Endometrial microvascular endothelial cells (primary cell): Measurements from ENCODE around the gene DNAAF3. TPM values are rescaled to one million over a fixed set of nuclear protein-coding genes. Genes with fewer than 3 reads are reported as not detected.
"Not testable (repeated sequence)": the region's sequence is repeated elsewhere in the genome, so short reads cannot be mapped to it uniquely, and the experiment has no call there.

ENCODE experiments used
- in situ Hi-C: cut with HindIII; loops from 2 replicates; pipeline ENCODE4 v1.10.0; 2017; ENCODE audit warnings: low sequenced_read_pairs, low pct_unique_long_range_greater_than_20kb; ENCODE audit errors: inconsistent ontology term
- total RNA-seq: library from RNA; depleted of rRNA; stranded (reverse); fragments of >200 nt; gene quantifications from one replicate; pipeline ENCODE4 v1.2.3, GENCODE V29; 2015; ENCODE audit errors: inconsistent ontology term

DNAAF3 gene
- not detected for total RNA-seq

DNA sequence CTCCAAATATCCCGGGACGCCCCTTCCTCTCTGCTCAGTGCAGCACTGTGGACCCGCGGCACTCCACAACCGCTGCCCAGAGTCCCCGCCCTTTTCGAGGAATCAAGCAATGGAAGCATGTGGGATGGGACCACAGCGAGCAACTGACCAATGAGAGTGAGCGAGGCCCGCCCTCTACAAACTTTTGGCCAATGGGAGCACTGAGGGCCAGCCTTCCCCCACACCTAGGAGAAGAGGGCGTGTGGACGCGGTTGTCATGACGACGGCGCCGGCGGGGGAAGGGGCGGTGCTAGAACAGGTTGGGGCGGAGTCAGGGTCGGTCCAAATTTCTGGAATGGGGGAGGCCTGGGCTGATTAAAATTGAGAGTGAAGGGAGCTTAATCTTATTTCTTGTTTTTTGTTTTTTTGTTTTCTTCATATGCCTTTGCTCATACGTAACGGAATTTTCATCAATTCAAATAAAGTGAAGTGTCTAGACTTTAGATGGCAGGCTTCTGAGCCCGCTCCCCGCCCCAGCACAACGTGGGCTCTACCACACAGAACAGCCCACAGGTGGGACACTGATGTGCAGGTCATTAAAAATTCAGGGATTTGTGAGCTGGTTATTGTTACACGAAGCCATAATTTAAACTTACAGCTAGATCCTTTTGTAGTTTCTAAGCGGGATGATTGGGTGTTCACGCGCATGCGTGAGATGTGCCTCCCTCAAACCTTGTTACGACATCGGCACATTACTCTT lies at the start of gene DNAAF3:
Gene DNAAF3 (minus strand): TSS at position 84 of the 739 bp plus-strand sequence. CDS start 200 bp downstream, outside the sequence.
- in situ Hi-C loops: no loop called here

- in situ Hi-C loops: no loop called here
These were observed 47.1 kb upstream of the DNAAF3 start for GRCh38 chr19:55213547-55213946.

DNA sequence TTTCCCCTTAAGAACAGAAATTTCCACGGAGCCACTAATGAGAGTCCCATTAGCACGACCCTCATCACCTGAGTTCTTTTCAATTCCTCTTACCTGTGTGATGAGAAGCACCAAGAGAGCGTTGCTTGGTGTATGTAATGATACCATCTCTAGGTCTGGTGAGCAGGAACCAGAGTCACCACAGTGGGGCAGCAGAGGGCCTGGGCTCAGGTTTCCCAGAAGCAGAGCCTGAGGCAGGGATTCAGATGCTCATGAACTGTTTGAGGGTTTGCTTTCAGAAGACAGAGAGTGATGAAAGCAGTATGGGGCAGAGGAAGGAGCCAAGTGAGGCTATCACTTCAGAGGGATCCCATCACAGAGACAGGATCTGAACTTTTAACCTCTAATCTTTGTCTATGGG lies 46.0 kb upstream of the DNAAF3 start:
- in situ Hi-C loops: no loop called here

GRCh38 chr19:55209693-55210472 lies 43.5 kb upstream of the DNAAF3 start:
- in situ Hi-C loops: no loop called here

DNA sequence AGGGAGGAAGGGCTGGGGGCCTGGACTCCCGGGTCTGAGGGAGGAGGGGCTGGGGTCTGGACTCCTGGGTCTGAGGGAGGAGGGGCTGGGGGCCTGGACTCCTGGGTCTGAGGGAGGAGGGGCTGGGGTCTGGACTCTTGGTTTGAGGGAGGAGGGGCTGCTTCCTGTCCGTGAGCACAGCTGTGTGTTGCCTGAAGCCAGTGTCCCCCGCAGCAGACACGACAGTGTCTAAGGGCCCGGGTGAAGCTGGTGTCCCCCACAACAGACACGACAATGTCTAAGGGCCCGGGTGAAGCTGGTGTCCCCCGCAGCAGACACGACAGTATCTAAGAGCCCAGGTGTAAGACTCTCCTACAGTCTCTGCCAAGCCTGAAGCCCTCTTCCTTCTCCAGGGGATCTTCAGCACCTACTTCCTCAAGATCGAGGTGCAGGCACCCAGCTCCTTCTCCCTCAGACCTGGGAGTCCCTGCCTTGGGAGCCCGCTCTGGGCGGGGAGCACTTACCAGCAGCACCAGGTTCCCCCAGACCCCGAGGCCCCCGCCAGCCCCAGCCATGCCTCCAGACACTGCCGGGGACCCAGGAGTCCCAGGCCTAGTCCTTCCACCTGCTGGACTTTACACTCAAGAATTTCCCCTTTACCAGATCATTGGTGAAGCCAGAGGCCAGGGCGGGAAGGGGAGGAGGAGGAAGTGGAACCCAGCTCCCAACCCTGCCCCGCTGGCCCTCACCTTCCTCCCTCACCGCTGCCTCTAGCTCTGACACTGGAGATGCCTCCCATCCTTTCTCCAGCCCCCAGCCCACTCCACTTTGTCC lies 42.7 kb upstream of the DNAAF3 start, which contains the start of gene PTPRH:
Gene PTPRH (minus strand): TSS at position 622 of the 813 bp plus-strand sequence. CDS start 68 bp downstream, at position 554.
- in situ Hi-C loops: no loop called here

- in situ Hi-C loops: no loop called here
These were observed 40.5 kb upstream of the DNAAF3 start for GRCh38 chr19:55206664-55207500.

DNA sequence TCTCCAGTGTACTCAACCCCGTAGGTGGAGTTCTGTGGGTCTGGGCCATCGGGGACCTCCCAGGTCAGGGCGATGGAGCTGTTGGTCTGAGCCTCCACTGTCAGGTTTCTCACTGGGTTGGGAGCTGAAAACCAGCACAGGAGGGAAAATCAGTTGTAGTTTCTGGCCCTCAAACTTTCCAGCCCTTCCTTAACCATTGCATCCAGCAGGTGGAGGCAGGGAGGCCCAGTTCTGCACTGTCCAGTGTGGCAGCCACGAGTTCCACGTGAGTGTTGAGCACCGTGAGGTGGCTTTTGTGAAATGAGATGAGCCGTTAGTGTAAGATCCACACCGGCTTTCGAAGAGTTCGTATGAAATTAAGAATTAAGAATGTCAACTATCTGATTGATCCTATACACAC lies 35.8 kb upstream of the DNAAF3 start:
- in situ Hi-C loops: not testable (repeated sequence)

GRCh38 chr19:55199620-55200204 lies 33.3 kb upstream of the DNAAF3 start:
- in situ Hi-C loops: no loop called here

DNA sequence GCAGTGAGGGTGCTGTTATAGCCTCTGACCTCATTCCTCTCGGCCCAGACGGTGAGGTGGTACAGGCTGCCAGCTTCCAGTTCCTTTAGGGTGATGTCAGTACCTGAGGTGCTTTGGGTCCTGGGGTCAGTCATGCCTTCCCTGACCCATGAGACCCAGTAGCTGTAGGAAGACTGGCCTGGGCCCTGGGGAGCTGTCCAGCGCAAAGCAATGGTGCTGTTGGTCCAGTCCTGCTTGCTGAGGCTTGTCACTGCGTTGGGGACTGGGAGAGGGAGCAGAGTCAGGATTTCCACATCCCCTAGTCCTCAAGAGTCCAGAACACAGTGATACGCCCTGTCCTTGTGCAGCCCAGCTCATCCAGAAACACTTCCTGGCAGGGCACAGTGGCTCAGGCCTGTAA lies 32.2 kb upstream of the DNAAF3 start:
- in situ Hi-C loops: no loop called here

GRCh38 chr19:55197528-55197927 lies 31.1 kb upstream of the DNAAF3 start:
- in situ Hi-C loops: no loop called here

DNA sequence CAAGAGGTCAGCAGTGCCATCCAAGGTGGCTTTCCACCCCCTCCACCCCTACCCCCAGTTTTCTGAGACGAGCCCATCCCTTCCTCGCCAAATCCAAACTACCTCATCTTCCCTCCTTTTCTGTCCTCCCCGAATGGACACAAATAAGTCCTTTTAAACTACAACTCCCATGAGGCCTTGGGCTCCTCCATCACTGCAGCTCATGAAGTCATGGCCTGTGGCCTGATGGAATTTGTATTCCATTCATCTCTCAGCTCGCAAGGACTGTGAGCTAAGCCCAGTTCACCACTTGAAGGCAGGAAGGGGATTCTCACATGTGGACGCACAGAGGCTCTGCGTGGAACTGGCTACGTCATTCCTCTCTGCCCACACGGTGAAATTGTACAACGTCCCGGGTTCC lies 30.4 kb upstream of the DNAAF3 start:
- in situ Hi-C loops: no loop called here

GRCh38 chr19:55193481-55193880 lies 27.1 kb upstream of the DNAAF3 start:
- in situ Hi-C loops: no loop called here

DNA sequence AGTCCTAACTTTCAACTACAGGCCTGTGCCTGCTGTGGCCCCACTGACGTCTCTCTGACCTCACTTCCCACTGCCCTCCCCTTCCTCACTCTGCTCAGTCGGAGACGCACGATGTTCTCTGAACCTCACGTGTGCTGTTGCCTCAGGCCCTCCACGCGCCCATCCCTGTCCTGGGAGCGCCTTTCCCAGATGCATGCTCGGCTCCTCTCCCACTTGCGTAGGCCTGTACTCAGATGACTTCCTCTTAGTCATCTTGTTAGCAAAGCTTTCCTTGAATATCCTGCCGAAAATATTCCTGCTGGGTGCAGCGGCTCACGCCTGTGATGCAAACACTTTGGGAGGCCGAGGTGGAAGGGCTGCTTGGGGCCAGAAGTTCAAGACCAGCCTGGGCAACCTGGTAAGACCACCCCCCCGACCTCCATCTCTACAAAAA lies 23.0 kb upstream of the DNAAF3 start:
- in situ Hi-C loops: no loop called here

GRCh38 chr19:55188625-55189024 lies 22.2 kb upstream of the DNAAF3 start:
- in situ Hi-C loops: no loop called here

- in situ Hi-C loops: no loop called here
These were observed 19.7 kb upstream of the DNAAF3 start for GRCh38 chr19:55186080-55186479.

DNA sequence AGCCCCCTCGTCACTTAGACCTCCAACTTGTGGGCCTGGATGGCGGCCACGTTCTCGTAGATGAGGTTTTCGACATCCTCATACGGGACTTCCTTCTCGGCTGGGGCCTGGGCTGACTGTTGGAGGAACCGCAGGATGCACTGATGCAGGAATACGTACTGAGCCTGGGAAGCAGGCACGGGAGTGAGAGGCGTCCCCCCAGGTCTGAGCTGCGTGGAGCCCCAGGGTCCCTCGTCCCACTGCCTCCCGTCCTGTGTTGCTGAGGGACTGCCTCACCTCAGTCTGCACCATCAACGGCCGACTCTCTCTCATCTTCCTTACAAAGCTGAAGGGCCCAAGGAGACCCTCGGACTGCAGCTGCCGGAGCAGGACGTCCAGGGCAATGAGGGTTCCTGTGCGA lies 15.3 kb upstream of the DNAAF3 start:
- in situ Hi-C loops: no loop called here

- in situ Hi-C loops: loop anchor here (10.0 kb wide), 1 partner anchor 115 kb away; no protein-coding TSS in a partner anchor
These were observed 13.4 kb upstream of the DNAAF3 start, which contains the start of gene SYT5 for GRCh38 chr19:55179606-55180484. SYT5 (minus strand) TSS chr19:55180289; CDS start chr19:55179041, 1,248 bp downstream.
